ENCODE results near the gene DDX41.

DNA sequence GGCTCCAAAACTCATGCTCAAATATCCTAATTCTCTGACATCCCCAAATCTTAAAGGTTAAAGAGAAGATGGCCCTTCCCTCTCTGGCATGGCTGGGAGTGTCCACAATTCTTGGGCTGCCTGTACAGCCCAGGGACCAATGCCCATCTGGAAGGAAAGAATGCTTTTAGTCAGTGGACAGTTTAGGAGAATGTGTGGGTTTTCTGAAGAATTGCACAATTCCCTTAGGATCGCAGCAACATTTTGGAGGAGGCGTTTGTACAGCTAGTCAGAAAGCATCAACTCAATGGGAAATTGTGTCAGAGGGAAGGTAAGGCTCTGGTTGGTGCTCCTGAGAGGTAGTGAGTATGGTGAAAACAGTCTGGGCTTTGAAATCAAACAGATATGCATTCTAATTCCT lies 22.6 kb upstream of the DDX41 start:
- TF ChIP-seq, protein P1, sequence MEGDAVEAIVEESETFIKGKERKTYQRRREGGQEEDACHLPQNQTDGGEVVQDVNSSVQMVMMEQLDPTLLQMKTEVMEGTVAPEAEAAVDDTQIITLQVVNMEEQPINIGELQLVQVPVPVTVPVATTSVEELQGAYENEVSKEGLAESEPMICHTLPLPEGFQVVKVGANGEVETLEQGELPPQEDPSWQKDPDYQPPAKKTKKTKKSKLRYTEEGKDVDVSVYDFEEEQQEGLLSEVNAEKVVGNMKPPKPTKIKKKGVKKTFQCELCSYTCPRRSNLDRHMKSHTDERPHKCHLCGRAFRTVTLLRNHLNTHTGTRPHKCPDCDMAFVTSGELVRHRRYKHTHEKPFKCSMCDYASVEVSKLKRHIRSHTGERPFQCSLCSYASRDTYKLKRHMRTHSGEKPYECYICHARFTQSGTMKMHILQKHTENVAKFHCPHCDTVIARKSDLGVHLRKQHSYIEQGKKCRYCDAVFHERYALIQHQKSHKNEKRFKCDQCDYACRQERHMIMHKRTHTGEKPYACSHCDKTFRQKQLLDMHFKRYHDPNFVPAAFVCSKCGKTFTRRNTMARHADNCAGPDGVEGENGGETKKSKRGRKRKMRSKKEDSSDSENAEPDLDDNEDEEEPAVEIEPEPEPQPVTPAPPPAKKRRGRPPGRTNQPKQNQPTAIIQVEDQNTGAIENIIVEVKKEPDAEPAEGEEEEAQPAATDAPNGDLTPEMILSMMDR (IDR thresholded peaks at IDR 0.05), result no peak
- TF ChIP-seq EZH2 (IDR thresholded peaks at IDR 0.05), result no peak
- TF ChIP-seq EZH2phosphoT487 (IDR thresholded peaks at IDR 0.05), result no peak

All from neural progenitor cell (in vitro differentiated cells).